Chondrocyte (in vitro differentiated cells): ENCODE measurements around the gene ACAP2. TPM values are rescaled to one million over a fixed set of nuclear protein-coding genes. Genes with fewer than 3 reads are reported as not detected.

Experiments used
- DNase-seq: peaks from one replicate; pipeline ENCODE4 v3.0.0; 2021; ENCODE audit warnings: mixed read lengths, low spot score
- H3K27ac Mint-ChIP-seq: one replicate; pipeline ENCODE4 v1.8.0; 2021; ENCODE audit warnings: mild to moderate bottlenecking, moderate library complexity, mixed read lengths; ENCODE audit not compliant: unreplicated experiment
- H3K27me3 Mint-ChIP-seq: 2 replicates; pipeline ENCODE4 v1.8.0; 2021; ENCODE audit warnings: low read depth, mixed read lengths
- H3K36me3 Mint-ChIP-seq: 2 replicates; pipeline ENCODE4 v1.8.0; 2021; ENCODE audit warnings: low read depth, mixed read lengths
- H3K4me1 Mint-ChIP-seq: 2 replicates; pipeline ENCODE4 v1.8.0; 2021; ENCODE audit warnings: low read depth, mild to moderate bottlenecking, mixed read lengths
- H3K4me3 Mint-ChIP-seq: one replicate; pipeline ENCODE4 v1.8.0; 2021; ENCODE audit warnings: mild to moderate bottlenecking, moderate library complexity, mixed read lengths; ENCODE audit not compliant: unreplicated experiment
- H3K9me3 Mint-ChIP-seq: 2 replicates; pipeline ENCODE4 v1.8.0; 2021; ENCODE audit warnings: low read depth, mixed read lengths
- CTCF ChIP-seq: fragments of 200-600 bp; sonication (generic); IDR thresholded peaks from 2 replicates; pipeline ENCODE4 v1.5.0; 2021; ENCODE audit warnings: antibody characterized with exemption, mild to moderate bottlenecking, moderate library complexity
- total RNA-seq: library from RNA; stranded (reverse); gene quantifications from 3 replicates; pipeline ENCODE4 v1.2.1, GENCODE V29; 2021

The ACAP2 gene
- total RNA-seq, 1 donor from 2014 or later, result 43.3 TPM

GRCh38 chr3:195282961-195283360, 159.9 kb downstream of the ACAP2 start:
- no peaks in the 10 kb centered on the region for H3K27me3 Mint-ChIP-seq
- H3K4me3 Mint-ChIP-seq, result no peak overlapping the region
- H3K9me3 Mint-ChIP-seq, result no peaks in the 10 kb centered on the region
- peaks cover 6% of the 10 kb centered on the region for H3K36me3 Mint-ChIP-seq
- no peak for TF ChIP-seq CTCF
- DNase-seq, result no peak
- peaks cover 23% of the 10 kb centered on the region for H3K4me1 Mint-ChIP-seq
- no peak overlapping the region for H3K27ac Mint-ChIP-seq

GRCh38 chr3:195274259-195274966, 168.4 kb downstream of the ACAP2 start:
- no peak overlapping the region for H3K27ac Mint-ChIP-seq
- H3K36me3 Mint-ChIP-seq, result no peaks in the 10 kb centered on the region
- no peak overlapping the region for H3K4me3 Mint-ChIP-seq
- no peaks in the 10 kb centered on the region for H3K9me3 Mint-ChIP-seq
- H3K27me3 Mint-ChIP-seq, result no peaks in the 10 kb centered on the region
- peaks cover 13% of the 10 kb centered on the region for H3K4me1 Mint-ChIP-seq
- TF ChIP-seq CTCF, result no peak
- no peak for DNase-seq

DNA sequence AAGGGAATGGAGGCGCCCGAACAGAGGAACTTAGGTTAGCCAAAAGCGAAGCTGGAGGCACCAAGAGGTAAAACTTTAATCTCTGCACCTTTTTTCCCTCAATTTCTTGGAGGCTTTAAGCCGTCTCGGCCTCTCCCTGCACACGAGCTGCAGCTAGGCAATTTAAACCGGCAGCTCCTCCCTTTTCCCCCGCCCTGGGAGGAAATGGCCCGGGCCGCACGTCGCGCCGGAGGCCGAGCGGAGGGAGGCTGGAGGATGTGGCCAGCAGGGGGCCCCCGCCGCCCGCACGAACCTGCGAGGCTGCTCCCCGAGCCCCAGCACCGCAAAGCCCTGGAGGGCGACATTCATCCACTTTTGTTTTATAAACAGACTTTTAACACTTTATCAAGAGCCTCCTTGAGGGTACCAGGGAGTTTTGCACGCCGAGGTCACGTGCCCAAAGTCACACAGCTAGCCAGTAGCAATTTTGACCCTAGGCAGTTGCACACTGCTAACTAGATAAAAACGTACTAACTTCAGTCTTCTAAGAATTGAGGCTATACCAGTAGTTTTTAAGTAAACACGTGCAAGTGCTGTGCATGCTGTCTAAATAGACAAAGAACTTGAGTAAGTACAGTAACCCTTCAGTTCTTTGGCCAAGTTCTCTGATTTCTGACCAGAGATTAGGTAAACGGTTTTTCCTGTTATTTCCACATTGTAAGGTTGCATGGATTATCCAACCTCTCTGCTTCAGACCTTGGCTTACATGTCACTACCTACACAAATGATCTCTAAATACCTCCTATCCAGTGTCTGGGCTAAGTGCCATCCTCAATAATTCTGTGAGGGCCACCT, 171.2 kb downstream of the ACAP2 start:
- Mint-ChIP-seq H3K36me3 (no peaks in the 10 kb centered on the region), H3K4me3 (peak overlapping the region; percentile 78), H3K9me3 (no peaks in the 10 kb centered on the region), H3K27me3 (no peaks in the 10 kb centered on the region), H3K4me1 (peaks cover 18% of the 10 kb centered on the region), H3K27ac (peak overlapping the region; percentile 91)
- peak; percentile 97 for TF ChIP-seq CTCF
- DNase-seq, result no peak

DNA sequence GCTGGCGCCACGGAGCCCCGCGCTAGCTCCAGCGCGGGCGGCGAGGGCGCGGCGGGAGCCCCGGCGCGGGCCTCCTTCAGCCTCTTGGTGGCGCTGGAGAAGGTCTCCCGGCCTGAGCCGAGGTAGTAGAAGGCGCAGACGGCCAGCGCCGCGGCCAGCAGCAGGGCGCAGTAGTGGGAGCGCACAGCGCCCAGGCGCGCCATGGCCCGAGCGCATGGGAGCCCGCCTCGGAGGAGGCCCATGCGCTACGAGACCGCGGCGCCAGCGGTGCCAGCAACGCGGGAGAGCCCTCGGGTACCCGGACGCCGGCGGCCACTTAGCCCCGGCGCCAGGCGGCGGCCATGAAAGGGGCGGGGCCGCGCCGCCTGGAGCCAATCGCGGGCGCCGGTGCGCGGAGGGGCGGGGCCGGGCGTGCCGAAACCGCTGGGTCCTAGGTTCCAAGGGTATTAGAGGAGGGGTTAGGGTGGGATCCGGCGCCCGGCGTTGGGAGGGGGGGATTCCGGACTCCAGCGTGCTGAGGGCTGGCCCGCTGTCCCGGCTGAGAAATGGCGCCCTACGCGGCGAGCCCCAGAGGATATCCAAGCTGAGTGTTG, 171.9 kb downstream of the ACAP2 start, which contains the start of gene XXYLT1:
Gene XXYLT1, minus strand, starts transcription at position 343 of the 593 bp plus-strand sequence. Its CDS starts 101 bp downstream, at position 242.
- Mint-ChIP-seq H3K27me3 (no peaks in the 10 kb centered on the region), H3K36me3 (no peaks in the 10 kb centered on the region), H3K9me3 (no peaks in the 10 kb centered on the region), H3K27ac (peak within 1 kb of the TSS; percentile 91), H3K4me1 (peaks cover 18% of the 10 kb centered on the region), H3K4me3 (peak within 1 kb of the TSS; percentile 84)
- DNase-seq, result no peak
- peak; percentile 77 for TF ChIP-seq CTCF
